H1 (cell line): Measurements from ENCODE around the gene CYRIA. TPM values are rescaled to one million over a fixed set of nuclear protein-coding genes. Genes with fewer than 3 reads are reported as not detected.

Source experiments
- CTCF ChIA-PET: fragments of 300-600 bp; sonication (Branson Sonifier 250); formaldehyde crosslinking; loops from one replicate; lab custom pipeline; 2021; ENCODE audit not compliant: partially characterized antibody; lab: Charles Lee
- POLR2A ChIA-PET: fragments of 300-600 bp; sonication (Branson Sonifier 250); formaldehyde crosslinking; loops from one replicate; lab custom pipeline; 2021; ENCODE audit warnings: inconsistent platforms; ENCODE audit not compliant: partially characterized antibody; lab: Charles Lee
- DNase-seq, 2 experiments: peaks; one replicate each; pipeline versions ENCODE4 v3.0.0 to v3.0.0-alpha.2; 2010 to 2022; ENCODE audit warnings: low spot score in 2 of 2, low read depth in 1 of 2, mixed read lengths in 1 of 2
- FAIRE-seq: peaks from 2 replicates; lab custom pipeline; 2011; peaks lifted over from hg19 to GRCh38; lab: Jason Lieb, UNC
- H2AFZ ChIP-seq: 2 replicates; pipeline ENCODE4 v1.8.1; 2012; ENCODE audit warnings: low read length, inconsistent platforms
- H2AK5ac ChIP-seq: 2 replicates; pipeline ENCODE4 v1.6.1; 2013; ENCODE audit warnings: low read depth, low read length
- H2BK120ac ChIP-seq: replicated peaks from 2 replicates; pipeline ENCODE3; 2013; ENCODE audit warnings: low read depth, low read length, inconsistent platforms
- H2BK12ac ChIP-seq: 2 replicates; pipeline ENCODE4 v1.6.1; 2013; ENCODE audit warnings: low read depth, low read length
- H2BK15ac ChIP-seq: 2 replicates; pipeline ENCODE4 v1.6.1; 2013; ENCODE audit warnings: low read length
- H2BK20ac ChIP-seq: 2 replicates; pipeline ENCODE4 v1.6.1; 2013; ENCODE audit warnings: low read length
- H2BK5ac ChIP-seq: 2 replicates; pipeline ENCODE4 v1.6.1; 2013; ENCODE audit warnings: low read depth, low read length
- H3K14ac ChIP-seq: 2 replicates; pipeline ENCODE4 v1.6.1; 2013; ENCODE audit warnings: inconsistent platforms; ENCODE audit not compliant: insufficient read length
- H3K18ac ChIP-seq: 2 replicates; pipeline ENCODE4 v1.6.1; 2013; ENCODE audit warnings: low read length; ENCODE audit errors: extremely low read depth
- H3K23ac ChIP-seq: 2 replicates; pipeline ENCODE4 v1.6.1; 2013; ENCODE audit warnings: inconsistent platforms; ENCODE audit not compliant: insufficient read length
- H3K23me2 ChIP-seq: 2 replicates; pipeline ENCODE4 v1.6.1; 2013; ENCODE audit warnings: low read depth, low read length
- H3K27ac ChIP-seq: 2 replicates; pipeline ENCODE4 v1.6.1; 2011; ENCODE audit warnings: low read depth, low read length, inconsistent platforms
- H3K27me3 ChIP-seq, 4 experiments: replicated peaks in 1 of 4; 1 replicate in 1 of 4; 2 replicates in 3 of 4; pipeline versions ENCODE4 v1.6.1 to v1.8.1; 2011 to 2013; ENCODE audit warnings: low read length in 3 of 4, mild to moderate bottlenecking in 3 of 4, inconsistent platforms in 2 of 4, mixed read lengths in 2 of 4, moderate library complexity in 1 of 4; ENCODE audit not compliant: control insufficient read depth in 3 of 4, insufficient read depth in 3 of 4; ENCODE audit errors: extremely low read depth in 1 of 4
- H3K36me3 ChIP-seq, 4 experiments: 2 replicates each; pipeline versions ENCODE4 v1.6.1 to v1.8.1; 2011 to 2013; ENCODE audit warnings: mild to moderate bottlenecking in 4 of 4, low read length in 3 of 4, moderate library complexity in 2 of 4, control low read depth in 1 of 4, inconsistent platforms in 1 of 4; ENCODE audit not compliant: insufficient read depth in 4 of 4, control insufficient read depth in 2 of 4
- H3K4ac ChIP-seq: replicated peaks from 2 replicates; pipeline ENCODE3; 2013; ENCODE audit warnings: low read length, low read depth, mixed read lengths, inconsistent platforms; ENCODE audit not compliant: insufficient read length
- H3K4me1 ChIP-seq, 4 experiments: replicated peaks in 1 of 4; 1 replicate in 1 of 4; 2 replicates in 3 of 4; pipeline versions ENCODE4 v1.6.1 to v1.8.1; 2011 to 2013; ENCODE audit warnings: low read length in 3 of 4, inconsistent platforms in 2 of 4, mixed read lengths in 1 of 4; ENCODE audit not compliant: insufficient read depth in 4 of 4, control insufficient read depth in 3 of 4
- H3K4me2 ChIP-seq, 2 experiments: 2 replicates each; pipeline versions ENCODE4 v1.6.1 to v1.8.1; 2011 to 2013; ENCODE audit warnings: low read depth in 2 of 2, low read length in 2 of 2, control low read depth in 1 of 2, inconsistent platforms in 1 of 2, mild to moderate bottlenecking in 1 of 2; ENCODE audit not compliant: insufficient read depth in 1 of 2
- H3K4me3 ChIP-seq, 4 experiments: fragments of 200-600, 300-600 bp in 1 of 4; sonication (generic), shearing (Covaris generic), sonication (Bioruptor Twin) in 1 of 4; 2 replicates each; pipeline versions ENCODE4 v1.5.1 to v1.8.1; 2011 to 2016; ENCODE audit warnings: low read length in 4 of 4, low read depth in 3 of 4, control low read depth in 2 of 4, inconsistent platforms in 2 of 4, mild to moderate bottlenecking in 2 of 4, mixed read lengths in 1 of 4, moderate library complexity in 1 of 4; ENCODE audit not compliant: insufficient read depth in 2 of 4; ENCODE audit errors: extremely low read depth in 1 of 4
- H3K56ac ChIP-seq: replicated peaks from 2 replicates; pipeline ENCODE3; 2013; ENCODE audit warnings: low read depth, mild to moderate bottlenecking, mixed read lengths, low read length, inconsistent platforms; ENCODE audit not compliant: insufficient read length
- H3K79me1 ChIP-seq: 2 replicates; pipeline ENCODE4 v1.6.1; 2013; ENCODE audit warnings: low read depth, low read length, control low read depth
- H3K79me2 ChIP-seq, 2 experiments: 2 replicates each; pipeline versions ENCODE4 v1.6.1 to v1.8.1; 2012 to 2013; ENCODE audit warnings: low read length in 2 of 2, mild to moderate bottlenecking in 2 of 2, inconsistent platforms in 1 of 2; ENCODE audit not compliant: insufficient read depth in 2 of 2, control insufficient read depth in 1 of 2
- H3K9ac ChIP-seq, 4 experiments: replicated peaks in 1 of 4; 1 replicate in 1 of 4; 2 replicates in 3 of 4; pipeline versions ENCODE4 v1.6.1 to v1.8.1; 2011 to 2013; ENCODE audit warnings: low read depth in 3 of 4, low read length in 3 of 4, control low read depth in 2 of 4, mild to moderate bottlenecking in 2 of 4, moderate library complexity in 2 of 4, inconsistent platforms in 1 of 4; ENCODE audit errors: extremely low read depth in 1 of 4
- H3K9me3 ChIP-seq, 2 experiments: 2 replicates each; pipeline versions ENCODE4 v1.6.1 to v1.8.1; 2012 to 2013; ENCODE audit warnings: mild to moderate bottlenecking in 2 of 2, moderate library complexity in 2 of 2, control low read depth in 1 of 2, inconsistent platforms in 1 of 2, low read depth in 1 of 2, low read length in 1 of 2, mixed read lengths in 1 of 2; ENCODE audit not compliant: insufficient read depth in 2 of 2
- H4K20me1 ChIP-seq, 2 experiments: replicated peaks in 1 of 2; 2 replicates each; pipeline versions ENCODE3 to v1.8.1; 2011 to 2013; ENCODE audit warnings: inconsistent platforms in 2 of 2, low read length in 2 of 2, mild to moderate bottlenecking in 1 of 2; ENCODE audit not compliant: insufficient read depth in 2 of 2, control insufficient read depth in 1 of 2
- H4K5ac ChIP-seq: 2 replicates; pipeline ENCODE4 v1.6.1; 2013; ENCODE audit warnings: low read length, low read depth, mixed read lengths, inconsistent platforms; ENCODE audit not compliant: insufficient read length
- H4K8ac ChIP-seq: 2 replicates; pipeline ENCODE4 v1.8.0; 2013; ENCODE audit warnings: mild to moderate bottlenecking, moderate library complexity, low read length, inconsistent platforms; ENCODE audit not compliant: insufficient read depth; ENCODE audit errors: extremely low read depth
- H4K91ac ChIP-seq: replicated peaks from 2 replicates; pipeline ENCODE3; 2013; ENCODE audit warnings: low read length, mixed read lengths, inconsistent platforms; ENCODE audit not compliant: insufficient read length
- BACH1 ChIP-seq: IDR thresholded peaks from 2 replicates; pipeline ENCODE4 v1.6.1; 2012; ENCODE audit warnings: low read length, improper control_type of control experiment
- E2F6 ChIP-seq: IDR thresholded peaks from 2 replicates; pipeline ENCODE4 v1.6.1; 2012; ENCODE audit warnings: inconsistent platforms
- EGR1 ChIP-seq: IDR thresholded peaks from 2 replicates; pipeline ENCODE4 v1.6.1; 2011; ENCODE audit warnings: low read depth, low read length, borderline replicate concordance
- GABPA ChIP-seq: IDR thresholded peaks from 2 replicates; pipeline ENCODE4 v1.6.1; 2011; ENCODE audit warnings: mild to moderate bottlenecking, low read length, moderate library complexity, borderline replicate concordance; ENCODE audit not compliant: insufficient read depth
- KDM1A ChIP-seq: fragments of 200-600, 300-600 bp; sonication (generic); IDR thresholded peaks from 2 replicates; pipeline ENCODE4 v1.7.1; 2016; ENCODE audit warnings: mild to moderate bottlenecking, low read length, borderline replicate concordance
- RNF2 ChIP-seq: fragments of 200-900, 300-1000 bp; sonication (generic); IDR thresholded peaks from 2 replicates; pipeline ENCODE4 v1.7.1; 2016; ENCODE audit warnings: borderline replicate concordance, low read depth, mild to moderate bottlenecking, antibody characterized with exemption, low read length; ENCODE audit not compliant: poor library complexity, severe bottlenecking; ENCODE audit errors: missing control alignments
- SAP30 ChIP-seq: fragments of 300-600 bp; sonication (generic); IDR thresholded peaks from 2 replicates; pipeline ENCODE4 v1.7.1; 2012; ENCODE audit warnings: low read length, moderate library complexity, mild to moderate bottlenecking, inconsistent platforms; ENCODE audit not compliant: insufficient read depth, insufficient replicate concordance
- SIN3A ChIP-seq, 2 experiments: IDR thresholded peaks in 1 of 2; conservative IDR thresholded peaks in 1 of 2; 2 replicates each; pipeline ENCODE4 v1.6.1; 2011 to 2012; ENCODE audit warnings: low read length in 2 of 2, improper control_type of control experiment in 1 of 2, low read depth in 1 of 2, mild to moderate bottlenecking in 1 of 2
- SP4 ChIP-seq: IDR thresholded peaks from 2 replicates; pipeline ENCODE4 v1.6.1; 2012; ENCODE audit warnings: low read length, inconsistent platforms
- TAF7 ChIP-seq: optimal IDR thresholded peaks from 2 replicates; pipeline ENCODE3; 2011; ENCODE audit warnings: low read depth, mild to moderate bottlenecking, inconsistent platforms, low read length, moderate library complexity, borderline replicate concordance
- WGBS, 2 experiments: shearing (Covaris generic) in 1 of 2; methylation state at CpG; one replicate each; pipeline versions ENCODE4 v1.1.6 to v1.1.7; 2013 to 2015; ENCODE audit warnings: low lambda C conversion rate in 2 of 2, mixed read lengths in 2 of 2, inconsistent platforms in 1 of 2, low coverage in 1 of 2, missing lambda C conversion rate in 1 of 2; ENCODE audit not compliant: insufficient replicate concordance in 2 of 2, insufficient coverage in 1 of 2, insufficient read length in 1 of 2; ENCODE audit errors: extremely low coverage in 1 of 2, missing lambda C conversion rate in 1 of 2; 5-methylcytosine and 5-hydroxymethylcytosine counted together
- polyA plus RNA-seq, 7 experiments: library from polyadenylated mRNA; depleted of rRNA in 3 of 7; stranded (reverse) in 5 of 7; unstranded in 2 of 7; fragments of >200 nt in 5 of 7; fragments of 200-250 nt in 2 of 7; gene quantifications; 1 replicate in 5 of 7; 2 replicates in 1 of 7; 4 replicates in 1 of 7; pipeline versions ENCODE4 v1.2.1 to v1.2.3, GENCODE V29; 2011 to 2013; ENCODE audit warnings: missing spikeins in 2 of 7, mixed read lengths in 2 of 7
- total RNA-seq: library from RNA; stranded (reverse); fragmentation: NEBNext Ultra II Directional; extraction: Animal tissue kit (Norgen Biotek cat#: 25700); gene quantifications from 2 replicates; pipeline ENCODE4 v1.2.1, GENCODE V29; 2021

The CYRIA gene
- total and polyA plus RNA-seq, 2 of the 8 experiments (the other 6 are each of a cell fraction or from before 2014, with no cell fraction given) = 1.5 to 9.8 TPM

DNA sequence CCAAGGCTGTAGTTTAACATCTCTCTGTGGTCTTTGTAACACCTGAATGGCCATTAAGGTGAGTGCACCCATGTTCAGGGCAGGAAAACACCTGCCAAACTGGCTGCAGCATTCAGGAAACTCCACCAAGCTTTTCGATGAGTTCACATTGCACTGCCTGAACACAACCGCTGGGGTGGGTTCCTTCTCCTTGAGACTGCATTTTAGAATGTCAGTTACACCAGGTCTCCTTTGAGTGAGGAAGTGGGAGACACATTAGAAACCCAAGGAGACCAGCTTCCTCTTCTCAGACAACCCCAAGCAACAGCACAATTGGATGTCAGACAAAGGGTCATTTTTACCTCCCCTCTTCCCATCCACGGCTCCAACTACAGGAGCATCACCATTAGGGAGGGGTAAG lies 35.2 kb downstream of the CYRIA start:
- FAIRE-seq = no peak
- no peak overlapping the region for H3K23ac ChIP-seq
- no peak overlapping the region for H4K91ac ChIP-seq
- no peak overlapping the region for H3K9ac ChIP-seq
- no peak overlapping the region for H2BK20ac ChIP-seq
- H3K27me3 ChIP-seq = no peaks in the 10 kb centered on the region
- H3K9me3 ChIP-seq = no peaks in the 10 kb centered on the region
- no peak overlapping the region for H3K4me3 ChIP-seq
- no peaks in the 10 kb centered on the region for H3K36me3 ChIP-seq
- no peak overlapping the region for H2BK12ac ChIP-seq
- H2AK5ac ChIP-seq = no peak overlapping the region
- H3K27ac ChIP-seq = no peak overlapping the region
- no peaks in the 10 kb centered on the region for H3K79me2 ChIP-seq
- no peak overlapping the region for H2AFZ ChIP-seq
- H4K20me1 ChIP-seq = no peaks in the 10 kb centered on the region
- H3K14ac ChIP-seq = no peak overlapping the region
- no peak overlapping the region for H3K4me2 ChIP-seq
- 93% methylated on average over 3 of the region's 3 CpGs; no CpG with 5 or more reads in 1 of the 2 experiments for WGBS, 2 experiments
- DNase-seq = no peak
- H3K23me2 ChIP-seq = no peaks in the 10 kb centered on the region
- CTCF ChIA-PET = interaction anchor here (1.3 to 2.9 kb wide), 9 partner anchors 9 to 126 kb away, joined by 5 to 14 read pairs (median 7); no protein-coding TSS in a partner anchor
- no peak overlapping the region for H3K18ac ChIP-seq
- POLR2A ChIA-PET = no interaction called here
- no peak overlapping the region for H2BK120ac ChIP-seq
- no peak overlapping the region for H3K4ac ChIP-seq
- H2BK5ac ChIP-seq = no peak overlapping the region
- H3K56ac ChIP-seq = no peak overlapping the region
- peaks cover 0 to 3% (median under 1%) of the 10 kb centered on the region in 4 experiments; a peak in 4 of 7 replicates for H3K4me1 ChIP-seq
- no peak overlapping the region for H4K8ac ChIP-seq
- H2BK15ac ChIP-seq = no peak overlapping the region
- H3K79me1 ChIP-seq = peaks cover 4% of the 10 kb centered on the region
- no peak overlapping the region for H4K5ac ChIP-seq
- TF ChIP-seq KDM1A = no peak
- TF ChIP-seq BACH1 = no peak
- TF ChIP-seq E2F6 = no peak
- no peak for TF ChIP-seq SAP30
- no peak for TF ChIP-seq TAF7
- TF ChIP-seq EGR1 = no peak
- TF ChIP-seq SIN3A (conservative IDR thresholded peaks at IDR 0.05 in 1 of 2, IDR thresholded peaks at IDR 0.05 in 1 of 2; ENCODE audit: low read depth in 1 of 2, low read length in 2 of 2) = no peak
- no peak for TF ChIP-seq GABPA
- TF ChIP-seq SP4 = no peak
- no peak for TF ChIP-seq RNF2
